ENCODE results near the gene PRMT1.

The PRMT1 gene

DNA sequence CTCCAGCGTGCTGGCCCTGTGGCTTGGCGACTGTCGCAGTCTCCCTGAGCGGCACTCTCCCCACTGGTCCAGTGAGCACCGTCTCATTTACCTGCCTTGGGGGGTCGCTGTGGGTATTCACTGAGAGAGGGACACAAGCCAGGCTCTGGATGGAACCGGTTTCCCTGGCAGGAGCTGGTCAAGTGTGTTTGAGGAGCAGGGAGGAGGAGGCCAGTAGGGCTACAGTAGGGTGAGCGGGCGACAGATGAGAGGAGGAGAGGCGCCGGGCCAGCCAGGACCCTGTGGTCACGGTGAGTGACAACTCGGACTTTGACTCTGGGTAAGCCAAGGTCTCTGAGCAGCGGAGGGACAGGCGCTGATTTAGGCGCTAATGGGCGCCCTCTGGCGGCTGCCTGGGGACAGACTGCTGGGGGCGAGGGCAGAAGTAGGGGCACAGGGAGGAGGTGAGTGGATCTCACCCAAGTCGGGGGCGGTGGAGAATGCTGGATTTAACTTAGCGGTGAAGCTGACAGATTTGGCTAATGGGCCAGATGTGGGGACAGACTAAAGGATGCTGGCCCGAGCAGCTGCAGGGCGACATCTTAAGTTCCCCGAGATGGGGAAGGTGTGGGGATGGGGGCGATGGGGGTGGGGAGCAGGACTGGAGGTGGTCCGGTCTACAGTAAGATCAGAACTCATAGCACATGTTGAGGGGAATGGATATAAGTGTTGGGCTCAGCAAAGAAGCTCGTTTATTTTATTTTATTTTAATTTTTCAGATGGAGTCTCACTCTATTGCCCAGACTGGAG, 4.7 kb upstream of the PRMT1 start:
- DNase-seq: peak; percentile 93

DNA sequence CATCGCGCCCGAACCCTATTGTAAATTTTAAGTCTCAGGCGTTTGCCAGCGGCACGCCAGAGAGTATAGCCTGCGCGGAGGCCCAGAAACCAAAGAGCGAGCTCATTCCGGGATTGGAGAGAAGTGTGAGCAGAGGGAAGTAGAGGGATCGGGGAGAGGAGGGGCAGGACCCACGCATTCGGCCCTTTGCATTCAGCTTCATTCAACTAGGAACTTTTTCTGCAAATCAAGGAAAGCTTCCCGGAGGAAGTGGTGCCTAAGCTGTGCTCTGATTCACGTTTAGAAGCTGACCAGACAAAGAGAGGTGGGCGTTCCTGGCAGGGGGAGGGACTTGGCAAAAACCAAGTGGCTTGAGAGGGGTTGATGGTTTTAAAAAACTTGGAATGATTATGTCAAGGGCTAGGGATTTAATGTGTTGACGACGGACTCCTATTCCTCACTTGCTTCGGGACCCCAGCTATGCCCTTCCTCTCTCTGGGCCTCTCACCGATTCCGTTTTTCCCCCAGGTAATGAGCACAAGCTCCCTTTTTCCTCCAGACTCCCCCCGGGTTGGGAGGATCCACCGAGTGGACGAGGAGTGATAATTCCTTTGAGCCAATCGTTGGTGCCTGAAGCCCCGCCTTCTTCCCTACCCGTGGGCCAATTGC, 811 bp upstream of the PRMT1 start:
- peak; percentile 73 for DNase-seq

DNA sequence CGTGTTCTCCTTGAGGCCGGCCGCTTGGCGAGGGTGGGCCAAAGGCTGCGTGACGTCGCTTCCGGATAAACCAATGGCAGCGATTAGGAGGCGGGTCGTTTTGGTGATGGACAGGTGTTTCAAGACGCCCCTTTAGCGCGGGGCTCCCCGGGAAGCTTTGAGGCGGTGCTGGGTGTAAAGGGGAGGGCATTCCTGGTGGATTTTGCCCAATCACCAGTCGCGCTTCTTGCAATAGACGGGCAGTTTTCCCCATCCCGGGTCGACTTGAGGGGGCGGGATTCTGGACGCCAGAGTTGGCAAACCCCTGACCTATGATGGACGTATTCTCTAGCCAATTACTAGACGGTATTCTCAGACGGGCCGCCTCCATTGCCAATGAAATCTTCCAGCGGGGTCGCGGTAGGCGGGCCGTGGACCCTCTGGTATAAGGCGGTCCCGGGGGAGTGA, 264 bp upstream of the PRMT1 start:
- peak; percentile 99 for DNase-seq

DNA sequence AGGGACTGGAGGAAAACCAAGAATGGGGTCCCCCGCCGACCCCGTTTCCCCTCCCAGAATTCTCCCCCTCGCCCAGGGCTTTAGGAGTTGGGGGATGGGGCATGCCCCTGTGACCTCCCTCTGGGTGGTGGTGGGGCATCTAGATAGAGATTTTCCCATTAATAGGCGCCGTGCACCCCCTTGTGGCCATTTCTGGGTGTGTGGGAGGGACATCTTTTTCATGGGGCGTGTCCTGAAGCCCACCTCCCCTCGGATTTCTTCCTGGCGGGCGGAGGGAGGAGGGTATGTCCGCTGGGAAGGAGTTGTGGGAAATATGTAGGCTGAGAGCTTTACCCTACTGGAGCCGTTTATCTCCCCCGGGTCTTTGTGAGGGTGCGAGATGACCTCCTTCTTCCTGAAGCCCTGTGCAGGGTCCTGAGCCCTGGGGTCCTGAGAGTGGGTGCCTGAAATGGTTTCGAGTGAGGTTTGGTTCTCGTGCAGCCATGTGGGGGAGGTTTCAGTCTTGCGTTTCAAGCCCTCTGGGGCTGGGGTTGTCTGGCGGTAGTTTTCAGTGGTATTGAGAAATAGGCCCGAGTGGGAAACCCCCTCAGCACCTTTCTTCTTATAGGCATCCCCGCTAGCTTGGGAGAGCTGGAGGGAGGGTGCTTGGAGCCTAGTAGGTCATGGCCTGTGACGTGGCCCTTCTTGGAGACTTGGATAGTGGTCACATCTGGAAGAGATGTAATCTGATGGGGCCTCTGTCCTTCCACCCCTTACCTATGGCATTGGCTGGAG, 1.0 kb downstream of the PRMT1 start:
- peak; percentile 94 for DNase-seq

DNA sequence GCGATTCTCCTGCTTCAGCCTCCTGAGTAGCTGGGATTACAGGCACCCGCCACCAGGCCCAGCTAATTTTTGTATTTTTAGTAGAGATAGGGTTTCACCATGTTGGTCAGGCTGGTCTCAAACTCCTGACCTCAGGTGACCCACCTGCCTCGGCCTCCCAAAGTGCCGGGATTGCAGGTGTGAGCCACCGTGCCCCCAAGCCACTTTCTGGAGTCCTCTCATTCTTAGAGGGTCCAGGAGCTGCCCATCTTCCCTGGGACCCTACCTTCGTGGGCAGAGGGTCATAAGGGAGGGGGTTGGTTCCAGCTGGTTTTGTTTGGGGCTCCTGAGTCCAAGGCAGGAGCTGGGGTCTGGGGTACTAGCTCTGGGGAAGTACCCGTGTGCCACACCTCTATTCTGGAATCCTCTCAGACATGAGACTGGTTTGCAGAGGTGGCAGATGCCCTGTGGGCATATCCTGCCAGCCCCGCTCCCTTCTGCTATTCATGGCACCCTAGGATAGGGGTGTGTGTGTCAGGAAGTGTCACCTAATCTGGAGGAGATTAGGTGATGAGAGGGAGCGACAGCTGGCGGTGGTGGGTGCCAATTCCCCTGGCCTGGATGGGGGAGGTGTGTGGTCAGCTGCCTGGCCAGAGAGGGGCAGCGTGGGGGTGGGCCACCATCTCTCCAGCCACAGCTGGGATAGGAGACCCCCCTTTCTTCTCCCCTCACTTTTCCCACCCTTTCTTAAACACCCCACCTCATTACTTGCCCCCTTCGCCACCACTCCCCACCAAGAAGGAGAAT, 2.1 kb downstream of the PRMT1 start:
- DNase-seq: no peak

DNA sequence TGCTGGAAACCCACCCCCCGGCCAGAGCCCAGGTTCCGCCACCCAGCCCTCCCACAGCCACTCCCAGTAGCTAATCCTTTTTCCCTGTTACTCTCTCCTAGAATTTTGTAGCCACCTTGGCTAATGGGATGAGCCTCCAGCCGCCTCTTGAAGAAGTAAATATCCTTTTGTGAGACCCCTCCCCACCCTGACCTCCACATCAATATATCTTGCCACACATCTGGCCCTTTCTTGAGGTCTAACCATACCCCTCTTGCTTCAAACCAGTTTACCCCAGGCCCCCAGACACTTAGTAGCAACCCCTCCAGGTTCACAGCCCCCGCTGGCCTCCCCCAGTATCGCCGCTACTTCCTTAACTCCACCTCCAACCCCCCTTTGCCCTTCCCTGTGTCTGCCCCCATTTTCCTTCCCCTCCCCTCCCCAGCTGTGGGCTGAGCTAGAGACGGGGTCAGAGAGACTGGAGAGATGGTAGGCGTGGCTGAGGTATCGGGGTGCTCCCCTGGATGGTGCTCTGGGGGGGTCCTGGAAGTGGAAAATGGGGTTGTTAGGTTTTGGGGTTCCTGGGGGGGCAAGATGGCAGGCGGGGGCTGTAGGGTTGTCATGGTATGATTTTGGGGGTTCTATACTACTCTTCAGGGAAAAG, 2.8 kb downstream of the PRMT1 start:
- DNase-seq: no peak

DNA sequence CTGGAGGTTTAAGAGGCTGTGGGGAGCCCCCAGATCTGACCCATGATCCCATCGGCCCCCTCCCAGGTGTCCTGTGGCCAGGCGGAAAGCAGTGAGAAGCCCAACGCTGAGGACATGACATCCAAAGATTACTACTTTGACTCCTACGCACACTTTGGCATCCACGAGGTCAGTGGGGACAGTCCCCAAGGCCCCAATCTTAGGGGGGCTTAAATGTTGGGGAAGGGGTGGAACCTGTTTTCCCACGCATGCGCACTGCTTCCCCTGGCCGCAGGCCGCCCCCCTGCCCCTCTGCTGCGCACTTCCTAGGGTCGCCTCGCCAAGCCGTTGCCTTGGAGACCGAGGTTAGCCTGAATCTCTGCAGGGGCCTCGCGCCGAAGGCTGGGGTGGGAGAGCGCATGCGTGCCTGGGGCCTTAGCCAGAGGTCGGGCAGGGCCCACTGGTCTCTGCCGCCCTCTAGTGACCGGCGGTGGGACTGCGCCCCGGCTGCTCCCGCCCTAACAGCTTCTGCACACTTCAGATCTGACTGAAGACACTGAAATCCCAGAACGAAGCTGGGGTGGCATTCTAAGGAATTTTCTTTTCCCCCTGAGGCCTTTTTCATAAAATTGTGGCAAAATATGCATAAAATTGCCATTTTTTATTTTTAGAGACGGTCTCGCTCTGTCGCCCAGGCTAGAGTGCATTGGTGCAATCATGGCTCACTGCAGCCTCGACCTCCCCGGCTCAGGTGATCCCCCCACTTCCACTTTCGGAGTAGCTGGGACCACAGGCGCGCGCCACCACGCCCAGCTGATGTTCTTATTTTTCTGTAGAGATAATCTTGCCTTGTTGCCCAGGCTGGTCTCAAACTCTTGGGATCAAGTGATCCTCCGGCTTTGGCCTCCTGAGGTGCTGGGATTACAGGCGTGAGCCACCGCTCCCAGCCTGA, 3.6 kb downstream of the PRMT1 start:
- DNase-seq: peak; percentile 98

DNA sequence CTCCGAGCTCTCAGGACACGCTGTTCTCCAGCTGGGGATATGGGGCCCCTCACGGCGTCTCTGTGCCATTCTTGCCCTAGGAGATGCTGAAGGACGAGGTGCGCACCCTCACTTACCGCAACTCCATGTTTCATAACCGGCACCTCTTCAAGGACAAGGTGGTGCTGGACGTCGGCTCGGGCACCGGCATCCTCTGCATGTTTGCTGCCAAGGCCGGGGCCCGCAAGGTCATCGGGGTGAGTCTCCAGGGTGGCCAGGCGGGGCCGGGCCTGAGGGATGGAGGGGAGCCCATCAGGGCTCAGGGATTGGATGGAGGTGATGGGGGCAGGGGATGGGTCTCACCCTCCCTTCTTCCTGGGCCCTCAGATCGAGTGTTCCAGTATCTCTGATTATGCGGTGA, 4.8 kb downstream of the PRMT1 start:
- DNase-seq: no peak

DNA sequence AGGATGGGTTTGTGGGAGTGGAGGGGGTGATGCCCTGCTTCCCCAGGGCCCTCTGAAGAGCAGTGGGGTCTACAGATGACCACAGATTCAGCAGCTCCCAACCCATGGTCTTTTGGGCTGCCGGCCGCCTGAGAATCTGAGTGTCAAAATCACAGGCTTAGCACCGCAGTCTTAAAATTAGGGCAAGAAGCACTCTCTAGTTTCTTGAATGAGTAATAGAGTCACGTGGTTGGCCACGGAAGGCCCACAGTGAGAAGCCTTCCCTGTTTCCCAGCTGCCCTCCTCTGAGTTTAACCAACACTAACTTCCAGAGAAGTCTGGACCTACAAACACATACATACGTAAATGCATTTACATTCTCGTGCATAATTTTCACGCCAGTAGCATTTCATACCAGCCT, 5.2 kb downstream of the PRMT1 start:
- DNase-seq: no peak

DNA sequence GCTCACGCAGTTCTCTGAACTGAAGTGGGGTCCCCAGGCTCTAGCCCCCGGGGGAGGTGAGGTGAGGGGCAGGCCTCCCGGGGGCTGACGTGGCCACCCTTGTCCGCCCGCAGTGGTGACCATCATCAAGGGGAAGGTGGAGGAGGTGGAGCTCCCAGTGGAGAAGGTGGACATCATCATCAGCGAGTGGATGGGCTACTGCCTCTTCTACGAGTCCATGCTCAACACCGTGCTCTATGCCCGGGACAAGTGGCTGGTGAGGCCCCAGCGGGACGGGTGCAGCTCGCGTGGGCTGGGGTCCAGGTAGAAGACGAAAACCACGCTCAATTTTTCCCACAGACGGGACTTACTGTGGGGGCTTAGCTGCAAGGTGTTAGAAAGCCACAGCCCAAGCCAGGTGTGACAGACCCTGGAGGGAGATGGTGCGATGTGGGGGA, 6.8 kb downstream of the PRMT1 start:
- DNase-seq: no peak

DNA sequence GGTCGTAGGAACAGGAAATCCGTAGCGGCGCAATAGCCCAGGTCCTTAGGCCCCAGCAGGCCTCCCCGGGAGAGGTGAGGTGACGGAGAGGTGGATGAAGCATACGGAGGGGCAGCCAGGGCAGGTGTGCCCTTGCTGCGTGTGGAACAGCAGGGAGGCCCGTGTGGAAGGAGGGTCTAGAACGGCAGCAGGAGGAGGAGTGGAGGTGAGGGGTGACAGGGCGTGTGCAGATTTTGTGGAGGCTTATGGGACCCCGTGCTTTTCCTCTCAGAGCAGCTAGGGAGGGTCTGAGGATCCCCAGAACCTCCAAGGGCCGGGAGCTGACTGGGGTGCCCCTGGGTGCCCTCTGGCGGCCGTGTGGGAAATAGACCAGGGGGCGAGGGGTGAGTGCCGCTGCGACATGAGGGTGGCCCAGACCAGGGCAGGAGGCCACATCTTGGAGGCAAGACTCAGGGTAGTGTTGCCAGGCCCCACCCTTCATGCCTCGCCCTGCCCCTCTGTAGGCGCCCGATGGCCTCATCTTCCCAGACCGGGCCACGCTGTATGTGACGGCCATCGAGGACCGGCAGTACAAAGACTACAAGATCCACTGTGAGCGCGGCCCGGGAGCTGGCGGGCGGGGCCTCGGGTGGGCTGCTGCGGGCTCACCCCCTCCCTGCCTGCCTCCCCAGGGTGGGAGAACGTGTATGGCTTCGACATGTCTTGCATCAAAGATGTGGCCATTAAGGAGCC, 7.3 kb downstream of the PRMT1 start:
- DNase-seq: no peak

DNA sequence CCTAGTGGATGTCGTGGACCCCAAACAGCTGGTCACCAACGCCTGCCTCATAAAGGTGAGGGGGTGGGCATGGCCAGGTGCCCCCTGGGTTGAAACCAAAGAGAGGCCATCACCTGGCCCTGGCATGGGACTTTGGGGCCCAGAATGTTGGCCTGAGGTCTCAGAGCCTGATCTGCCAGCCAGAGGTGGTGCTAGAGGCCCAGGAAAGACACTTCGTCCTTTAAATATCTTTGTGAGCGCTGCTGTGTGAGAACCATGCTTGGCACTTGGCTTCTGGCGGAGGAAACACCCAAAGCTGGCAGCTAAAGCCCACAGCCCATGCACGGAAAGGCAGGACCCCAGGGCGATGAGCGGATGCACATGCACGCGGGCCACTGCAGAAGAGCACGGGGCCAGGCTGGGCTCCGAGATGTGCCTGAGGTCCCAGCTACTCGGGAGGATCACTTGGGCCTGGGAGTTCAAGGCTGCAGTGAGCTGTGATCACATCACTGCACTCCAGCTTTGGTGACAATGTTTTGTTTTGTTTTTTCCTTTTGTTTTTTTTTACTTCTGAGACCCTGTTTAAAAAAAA, 8.0 kb downstream of the PRMT1 start:
- DNase-seq: no peak

DNA sequence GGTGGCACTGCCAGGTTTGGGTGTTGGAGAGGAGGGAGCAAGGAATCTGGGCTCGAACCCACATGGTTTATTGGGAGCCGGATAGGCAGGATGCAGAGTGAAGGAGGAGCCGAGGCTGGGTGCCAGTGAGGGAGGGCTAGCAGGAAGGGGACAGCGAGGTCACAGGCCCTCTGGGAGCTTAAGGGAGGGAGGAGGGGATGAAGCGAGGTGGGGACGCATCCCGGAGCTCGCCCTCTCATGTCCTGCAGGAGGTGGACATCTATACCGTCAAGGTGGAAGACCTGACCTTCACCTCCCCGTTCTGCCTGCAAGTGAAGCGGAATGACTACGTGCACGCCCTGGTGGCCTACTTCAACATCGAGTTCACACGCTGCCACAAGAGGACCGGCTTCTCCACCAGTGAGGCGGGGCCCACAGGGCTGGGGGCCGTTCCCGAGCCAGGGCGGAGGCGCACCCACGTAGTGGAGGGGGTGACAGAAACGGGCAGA, 8.8 kb downstream of the PRMT1 start:
- no peak for DNase-seq

DNA sequence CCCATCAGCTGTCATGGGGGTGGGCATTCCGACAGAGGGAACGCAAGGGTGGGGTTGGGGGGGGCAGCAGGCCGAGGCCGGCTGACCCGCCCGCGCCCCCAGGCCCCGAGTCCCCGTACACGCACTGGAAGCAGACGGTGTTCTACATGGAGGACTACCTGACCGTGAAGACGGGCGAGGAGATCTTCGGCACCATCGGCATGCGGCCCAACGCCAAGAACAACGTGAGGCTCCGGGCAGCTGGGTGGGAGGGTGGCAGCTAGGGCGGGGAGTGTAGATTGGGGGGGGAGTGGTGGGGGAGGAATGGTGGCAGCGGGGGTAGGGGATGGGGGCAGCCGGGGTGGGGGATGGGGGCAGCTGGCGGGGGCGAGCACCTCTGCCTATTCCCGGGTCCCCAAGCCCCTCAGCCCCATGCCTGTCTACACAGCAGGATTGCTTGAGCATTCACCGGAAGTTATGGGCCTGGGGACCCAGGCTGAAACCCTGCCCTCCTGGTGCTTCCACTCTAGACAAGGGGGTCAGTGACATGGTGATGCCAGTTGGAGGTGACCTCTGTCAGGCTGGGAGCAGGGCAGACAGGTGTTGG, 9.5 kb downstream of the PRMT1 start:
- DNase-seq: no peak

DNA sequence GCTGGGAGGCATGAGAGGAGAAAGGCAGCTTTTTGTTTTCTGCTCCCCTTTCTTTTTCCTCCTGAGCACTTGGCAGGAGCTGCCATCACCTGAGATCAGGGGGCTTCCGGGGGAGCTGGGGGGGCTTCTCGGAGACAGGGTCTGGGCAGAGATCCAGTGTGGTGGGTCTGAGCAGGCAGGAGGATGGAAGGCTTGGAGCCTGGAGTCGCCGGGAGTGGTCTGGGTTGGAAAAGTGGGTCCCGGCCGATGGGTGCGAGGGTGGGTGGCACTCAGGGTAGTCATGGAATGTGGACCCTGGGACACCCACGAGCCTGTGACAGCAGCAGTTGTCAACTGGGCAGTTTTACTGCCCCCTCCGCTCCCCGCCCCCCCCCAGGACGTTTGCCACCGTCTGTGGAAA, 10.1 kb downstream of the PRMT1 start:
- no peak for DNase-seq

DNA sequence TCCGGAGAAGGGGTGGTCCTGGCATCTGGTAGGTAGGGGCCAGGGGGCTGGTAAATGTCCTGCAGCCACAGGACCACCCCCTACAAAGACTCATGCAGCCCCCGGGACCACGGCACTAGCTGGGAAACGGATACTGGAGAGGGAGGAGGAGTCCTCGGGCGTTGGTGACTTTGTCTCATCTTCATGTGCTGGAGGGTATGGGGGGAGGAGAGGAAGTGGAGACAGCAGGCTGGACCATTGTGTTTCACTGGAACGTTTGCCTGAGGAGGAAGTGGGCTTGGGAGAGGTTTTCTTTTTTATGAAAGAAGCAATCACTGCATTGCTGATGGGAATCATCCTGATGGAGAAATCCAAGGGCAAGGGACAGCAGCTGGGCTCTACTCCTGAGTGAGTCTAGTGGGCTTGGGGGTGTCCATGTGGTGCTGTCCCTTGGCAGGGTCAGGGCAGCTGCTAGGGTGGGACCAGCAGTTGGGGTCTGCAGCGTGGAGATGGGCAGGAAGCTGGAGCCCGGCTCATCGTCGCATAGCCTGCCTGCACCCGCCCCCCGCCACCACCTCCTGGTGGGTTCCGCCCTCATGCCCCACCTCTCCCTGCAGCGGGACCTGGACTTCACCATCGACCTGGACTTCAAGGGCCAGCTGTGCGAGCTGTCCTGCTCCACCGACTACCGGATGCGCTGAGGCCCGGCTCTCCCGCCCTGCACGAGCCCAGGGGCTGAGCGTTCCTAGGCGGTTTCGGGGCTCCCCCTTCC, 10.7 kb downstream of the PRMT1 start:
- no peak for DNase-seq

DNA sequence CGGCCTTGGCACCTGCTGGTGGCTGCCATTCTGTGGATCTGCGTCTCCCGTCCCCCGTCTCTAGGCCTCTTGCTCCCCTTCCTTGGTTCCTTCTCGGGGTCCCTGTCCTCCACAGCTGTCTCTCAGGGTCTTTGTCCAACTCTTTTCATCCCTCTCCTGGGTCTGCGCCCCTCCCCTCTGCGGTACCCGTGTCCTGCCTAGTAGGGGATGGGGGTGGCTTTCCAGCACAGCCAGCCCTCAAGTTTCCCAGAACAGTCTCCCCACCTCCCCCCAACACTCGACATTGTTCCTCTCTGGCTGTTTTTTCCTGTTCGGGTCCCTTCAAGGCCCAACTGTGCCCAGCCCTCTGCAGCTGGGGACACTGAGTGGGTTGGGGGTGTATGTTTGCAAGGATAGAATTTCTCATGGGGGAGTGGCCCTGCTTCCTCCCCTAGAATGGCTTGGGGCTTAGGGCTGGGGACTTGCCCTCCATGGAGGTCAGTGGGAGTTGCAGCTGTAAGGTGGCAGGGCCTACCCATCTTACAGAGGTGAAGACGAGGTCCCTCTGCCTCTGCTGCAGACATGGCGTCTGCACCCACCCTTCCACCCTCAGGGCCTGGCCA, 11.6 kb downstream of the PRMT1 start:
- DNase-seq: no peak

All from activated effector memory CD4-positive, alpha-beta T cell treated with anti-CD3 and anti-CD28 coated beads, Interleukin-2, amount 50 U/mL, for 16 hours (primary cell).